ENCODE measurements around the gene TRIM47.
"Not testable (repeated sequence)": the region's sequence is repeated elsewhere in the genome, so short reads cannot be mapped to it uniquely, and the experiment has no call there.

The TRIM47 gene

DNA sequence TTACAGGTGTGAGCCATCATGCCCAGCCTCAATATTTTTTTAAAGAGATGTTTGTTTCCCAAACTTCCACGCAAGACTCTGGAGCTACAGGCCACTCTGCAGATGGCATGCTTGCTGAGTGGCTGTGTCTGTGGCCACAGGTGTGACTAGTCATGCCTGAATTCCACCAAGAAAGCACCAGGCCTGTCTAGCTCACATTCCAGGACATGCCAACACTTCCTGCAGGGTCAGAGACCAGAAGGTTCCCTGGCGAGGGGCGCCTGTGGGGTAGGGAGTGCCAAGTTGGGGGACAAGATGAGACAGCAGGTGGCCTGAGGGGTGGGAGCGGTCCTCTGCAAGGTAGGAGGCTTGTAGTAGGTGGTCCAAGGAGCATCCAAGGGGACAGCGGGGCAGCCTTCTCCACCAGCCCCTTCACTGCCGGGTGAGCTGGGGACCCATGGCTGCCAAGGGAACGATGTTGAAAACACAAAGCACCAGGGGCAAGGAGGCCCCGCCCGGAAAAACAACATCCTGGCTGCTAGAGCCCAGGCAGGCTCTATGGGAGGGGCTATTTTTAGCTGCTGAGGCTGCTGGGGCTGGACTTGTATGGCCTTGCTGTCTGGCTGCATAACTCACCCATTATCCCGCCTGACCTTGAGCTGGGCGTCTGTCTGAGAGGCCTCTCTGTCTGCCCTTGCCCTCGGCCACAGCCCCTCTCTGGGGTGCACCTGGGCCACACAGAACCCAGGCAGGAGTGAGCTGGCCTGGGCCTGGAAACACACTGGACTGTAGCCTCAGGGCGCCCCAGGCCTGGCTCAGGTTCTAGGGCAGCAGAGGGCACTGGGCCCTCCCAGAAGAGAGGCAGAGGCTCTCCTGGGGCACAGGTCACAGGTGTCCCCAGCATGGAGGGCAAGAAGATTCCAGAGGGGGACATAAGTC is 5.7 kb downstream of the TRIM47 start:
- TF ChIP-seq, protein P1, sequence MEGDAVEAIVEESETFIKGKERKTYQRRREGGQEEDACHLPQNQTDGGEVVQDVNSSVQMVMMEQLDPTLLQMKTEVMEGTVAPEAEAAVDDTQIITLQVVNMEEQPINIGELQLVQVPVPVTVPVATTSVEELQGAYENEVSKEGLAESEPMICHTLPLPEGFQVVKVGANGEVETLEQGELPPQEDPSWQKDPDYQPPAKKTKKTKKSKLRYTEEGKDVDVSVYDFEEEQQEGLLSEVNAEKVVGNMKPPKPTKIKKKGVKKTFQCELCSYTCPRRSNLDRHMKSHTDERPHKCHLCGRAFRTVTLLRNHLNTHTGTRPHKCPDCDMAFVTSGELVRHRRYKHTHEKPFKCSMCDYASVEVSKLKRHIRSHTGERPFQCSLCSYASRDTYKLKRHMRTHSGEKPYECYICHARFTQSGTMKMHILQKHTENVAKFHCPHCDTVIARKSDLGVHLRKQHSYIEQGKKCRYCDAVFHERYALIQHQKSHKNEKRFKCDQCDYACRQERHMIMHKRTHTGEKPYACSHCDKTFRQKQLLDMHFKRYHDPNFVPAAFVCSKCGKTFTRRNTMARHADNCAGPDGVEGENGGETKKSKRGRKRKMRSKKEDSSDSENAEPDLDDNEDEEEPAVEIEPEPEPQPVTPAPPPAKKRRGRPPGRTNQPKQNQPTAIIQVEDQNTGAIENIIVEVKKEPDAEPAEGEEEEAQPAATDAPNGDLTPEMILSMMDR (IDR thresholded peaks at IDR 0.05; ENCODE audit: insufficient read depth, missing control alignments) = no peak
- FAIRE-seq (no peak), DNase-seq (ENCODE audit: insufficient read length, low spot score) (no peak)

DNA sequence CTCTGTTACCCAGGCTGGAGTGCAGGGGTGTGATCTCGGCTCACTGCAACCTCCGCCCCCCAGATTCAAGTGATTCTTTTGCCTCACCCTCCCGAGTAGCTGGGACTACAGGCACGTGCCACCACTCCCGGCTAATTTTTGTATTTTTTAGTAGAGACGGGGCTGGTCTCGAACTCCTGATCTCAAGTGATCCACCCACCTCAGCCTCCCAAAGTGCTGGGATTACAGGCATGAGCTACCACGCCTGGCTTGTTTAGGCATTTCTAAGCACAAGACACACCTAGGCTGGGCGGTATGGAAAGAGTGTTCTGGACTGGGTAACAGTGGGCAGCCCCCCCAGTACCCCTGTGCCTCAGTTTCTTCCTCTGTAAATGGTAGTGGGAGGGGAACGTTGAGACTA is 8.2 kb downstream of the TRIM47 start:
- not testable (repeated sequence) for FAIRE-seq; DNase-seq (ENCODE audit: insufficient read length, low spot score)

DNA sequence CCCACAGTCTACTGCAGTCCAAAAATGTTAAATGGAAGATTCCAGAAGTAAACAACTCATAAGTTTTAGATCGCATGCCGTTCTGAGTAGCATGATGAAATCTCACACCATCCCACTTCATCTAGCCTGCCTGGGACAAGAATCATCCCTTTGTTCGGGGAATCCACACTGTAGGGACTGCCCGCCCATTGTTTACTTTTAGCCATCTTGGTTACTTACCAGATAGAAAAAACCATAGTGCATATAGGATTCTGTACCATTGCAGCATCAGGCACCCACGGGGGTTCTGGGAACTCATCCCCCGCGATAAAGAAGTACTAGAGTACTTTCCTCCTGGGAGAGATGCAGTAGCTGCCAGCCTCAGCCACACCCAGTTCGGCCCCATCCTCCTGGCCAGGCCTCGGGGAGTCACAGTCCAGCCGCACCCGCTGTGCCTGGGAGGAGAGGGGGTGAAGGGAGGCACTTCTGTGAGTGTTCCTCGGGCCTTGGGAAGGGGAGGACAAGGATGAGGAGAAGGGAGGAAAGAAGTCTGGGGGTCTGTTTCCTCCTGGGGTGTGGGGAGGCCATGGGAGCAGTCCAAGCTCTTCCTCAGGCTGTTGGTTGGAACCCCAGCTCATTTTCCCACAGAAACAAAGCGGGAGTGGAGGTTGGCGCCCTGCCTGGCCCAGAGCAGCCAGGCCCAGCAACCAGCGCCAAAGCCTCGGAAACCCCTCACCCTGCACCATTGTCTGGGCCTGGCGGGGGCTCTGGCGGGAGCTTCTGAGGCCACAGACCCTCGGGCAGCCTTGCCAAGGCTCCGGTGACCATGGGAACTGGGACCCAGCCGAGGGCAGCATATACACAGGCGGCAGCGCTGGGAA is 8.9 kb downstream of the TRIM47 start:
- TF ChIP-seq, protein P1 (IDR thresholded peaks at IDR 0.05; ENCODE audit: insufficient read depth, missing control alignments) = no peak
- DNase-seq (ENCODE audit: insufficient read length, low spot score) (no peak), FAIRE-seq (no peak)

DNA sequence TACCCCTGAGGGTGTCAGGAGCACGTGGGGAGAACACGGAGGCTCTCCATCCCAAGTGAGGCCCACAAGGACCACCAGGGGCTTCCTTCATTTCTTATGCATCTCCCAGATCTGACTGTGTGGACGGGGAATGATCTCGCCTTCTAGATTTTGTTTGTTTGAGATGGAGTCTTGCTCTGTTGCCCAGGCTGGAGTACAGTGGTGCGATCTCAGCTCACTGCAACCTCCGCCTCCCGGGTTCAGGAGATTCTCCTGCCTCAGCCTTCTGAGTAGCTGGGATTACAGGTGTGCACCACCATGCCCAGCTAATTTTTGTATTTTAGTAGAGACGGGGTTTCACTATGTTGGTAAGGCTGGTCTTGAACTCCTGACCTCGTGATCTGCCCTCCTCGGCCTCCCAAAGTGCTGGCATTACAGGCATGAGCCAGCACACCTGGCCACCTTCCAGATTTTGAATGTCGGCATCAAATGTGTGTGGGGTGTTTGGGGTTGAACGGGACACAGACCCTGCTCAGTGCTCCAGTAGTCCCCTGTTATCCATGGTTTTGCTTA is 9.6 kb downstream of the TRIM47 start:
- not testable (repeated sequence) for DNase-seq (ENCODE audit: insufficient read length, low spot score); FAIRE-seq

DNA sequence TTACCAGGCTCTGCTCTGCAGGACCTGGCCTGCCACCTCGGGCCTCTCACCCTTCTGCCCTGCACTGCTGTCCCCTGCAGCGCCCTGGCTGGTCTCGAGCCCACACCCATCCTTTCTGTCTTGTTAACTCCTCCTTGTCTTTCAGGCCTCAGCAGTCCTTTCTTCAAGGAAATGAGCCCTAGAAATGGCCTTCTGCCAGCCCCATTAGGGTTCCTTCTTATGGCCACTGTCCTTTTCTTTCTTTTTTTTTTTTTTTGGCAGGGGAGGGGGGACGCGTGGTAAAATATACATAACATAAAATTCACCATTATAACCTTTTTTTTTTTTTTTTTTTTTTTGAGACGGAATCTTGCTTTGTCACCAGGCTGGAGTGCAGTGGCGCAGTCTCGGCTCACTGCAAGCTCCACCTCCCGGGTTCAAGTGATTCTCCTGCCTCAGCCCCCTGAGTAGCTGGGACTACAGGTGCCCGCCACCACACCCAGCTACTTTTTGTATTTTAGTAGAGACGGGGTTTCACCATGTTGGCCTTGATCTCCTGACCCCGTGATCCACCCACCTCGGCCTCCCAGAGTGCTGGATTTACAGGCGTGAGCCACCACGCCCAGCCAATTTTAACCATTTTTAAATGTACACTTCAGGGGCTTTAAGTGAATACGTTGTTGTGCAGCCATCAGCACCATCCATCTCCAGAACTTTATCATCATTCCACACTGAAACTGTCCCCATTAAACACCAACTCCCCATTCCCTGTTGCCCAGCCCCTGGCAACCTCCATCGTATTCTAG is 12.8 kb downstream of the TRIM47 start:
- not testable (repeated sequence) for DNase-seq (ENCODE audit: insufficient read length, low spot score); FAIRE-seq

DNA sequence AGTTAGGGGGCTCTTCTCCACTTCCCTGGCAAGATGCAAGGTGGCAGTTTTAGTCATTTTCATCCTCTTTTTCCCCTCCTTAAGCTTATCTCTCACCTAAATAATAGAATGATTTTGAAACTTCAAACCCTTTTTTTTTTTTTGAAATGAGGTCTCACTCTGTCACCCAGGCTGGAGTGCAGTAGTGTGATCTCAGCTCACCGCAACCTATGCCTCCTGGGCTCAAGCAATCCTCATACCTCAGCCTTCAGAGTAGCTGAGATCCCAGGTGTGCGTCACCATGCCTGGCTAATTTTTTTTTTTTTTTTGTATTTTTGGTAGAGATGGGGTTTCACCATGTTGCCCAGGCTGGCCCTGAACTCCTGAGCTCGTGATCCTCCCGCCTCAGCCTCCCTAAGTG is 13.5 kb downstream of the TRIM47 start:
- DNase-seq (ENCODE audit: insufficient read length, low spot score); FAIRE-seq: not testable (repeated sequence)

DNA sequence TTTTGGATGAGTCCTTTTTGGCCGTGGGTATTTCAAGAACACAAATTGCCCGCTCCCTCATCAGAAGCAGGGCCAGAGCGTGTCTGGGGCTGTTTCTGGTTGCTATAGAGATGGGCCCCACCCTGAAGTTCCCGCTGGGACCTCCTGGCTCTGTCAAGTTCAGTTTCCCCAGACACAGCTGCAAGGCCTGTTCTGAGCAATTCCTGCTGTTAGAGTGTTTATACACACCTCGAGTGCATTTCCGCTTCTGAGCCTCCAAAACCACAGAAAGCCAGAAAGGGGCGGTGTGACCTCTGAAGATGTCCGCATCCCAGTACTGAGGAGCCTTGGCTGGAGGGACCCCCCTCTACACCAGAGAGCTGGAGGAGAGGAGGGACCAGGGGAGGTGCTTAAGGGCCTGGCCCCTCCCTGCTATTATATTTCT is 13.9 kb downstream of the TRIM47 start:
- TF ChIP-seq, protein P1 (IDR thresholded peaks at IDR 0.05; ENCODE audit: insufficient read depth, missing control alignments) = no peak
- DNase-seq (ENCODE audit: insufficient read length, low spot score) (peak; percentile 5), FAIRE-seq (no peak)

DNA sequence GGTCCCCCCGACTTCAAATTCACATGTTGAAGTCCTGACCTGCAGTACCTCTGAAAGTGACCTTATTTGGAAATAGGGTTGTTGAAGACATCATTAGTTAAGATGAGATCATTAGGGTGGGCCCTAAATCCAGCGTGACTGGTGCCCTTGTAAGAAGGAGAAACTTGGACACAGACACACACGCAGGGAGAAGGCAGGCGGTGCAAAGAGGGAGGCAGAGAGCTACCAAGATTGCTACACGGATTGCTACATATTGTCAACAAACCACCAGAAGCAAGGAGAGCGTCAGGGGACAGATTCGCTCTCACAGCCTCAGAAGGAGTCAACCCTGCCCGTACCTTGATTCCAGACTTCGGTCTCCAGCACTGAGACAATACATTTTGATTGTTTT is 16.5 kb downstream of the TRIM47 start:
- TF ChIP-seq, protein P1 (IDR thresholded peaks at IDR 0.05; ENCODE audit: insufficient read depth, missing control alignments) = no peak
- DNase-seq (ENCODE audit: insufficient read length, low spot score) = no peak
- FAIRE-seq = no peak

DNA sequence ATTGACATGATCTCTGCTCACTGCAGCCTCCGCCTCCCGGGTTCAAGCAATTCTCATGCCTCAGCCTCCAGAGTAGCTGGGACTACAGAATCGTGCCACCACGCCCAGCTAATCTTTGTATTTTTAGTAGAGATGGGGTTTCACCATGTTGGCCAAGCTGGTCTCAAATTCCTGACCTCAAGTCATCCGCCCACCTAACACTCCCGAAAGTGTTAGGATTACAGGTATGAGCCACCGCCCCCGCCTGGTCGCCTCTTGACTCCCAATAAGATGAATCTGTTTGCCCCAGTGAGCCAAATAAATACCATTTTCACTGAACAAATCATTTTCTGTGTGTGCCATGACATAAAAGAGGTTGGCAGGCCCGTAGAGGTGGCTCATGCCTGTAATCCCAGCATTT is 19.0 kb downstream of the TRIM47 start:
- not testable (repeated sequence) for DNase-seq (ENCODE audit: insufficient read length, low spot score); FAIRE-seq

Data from D721Med (cell line).